Measurements from ENCODE around the gene TDO2. TPM values are rescaled to one million over a fixed set of nuclear protein-coding genes. Genes with fewer than 3 reads are reported as not detected.

TDO2 gene
- total RNA-seq, 2 donors from 2014 or later, result not detected

DNA sequence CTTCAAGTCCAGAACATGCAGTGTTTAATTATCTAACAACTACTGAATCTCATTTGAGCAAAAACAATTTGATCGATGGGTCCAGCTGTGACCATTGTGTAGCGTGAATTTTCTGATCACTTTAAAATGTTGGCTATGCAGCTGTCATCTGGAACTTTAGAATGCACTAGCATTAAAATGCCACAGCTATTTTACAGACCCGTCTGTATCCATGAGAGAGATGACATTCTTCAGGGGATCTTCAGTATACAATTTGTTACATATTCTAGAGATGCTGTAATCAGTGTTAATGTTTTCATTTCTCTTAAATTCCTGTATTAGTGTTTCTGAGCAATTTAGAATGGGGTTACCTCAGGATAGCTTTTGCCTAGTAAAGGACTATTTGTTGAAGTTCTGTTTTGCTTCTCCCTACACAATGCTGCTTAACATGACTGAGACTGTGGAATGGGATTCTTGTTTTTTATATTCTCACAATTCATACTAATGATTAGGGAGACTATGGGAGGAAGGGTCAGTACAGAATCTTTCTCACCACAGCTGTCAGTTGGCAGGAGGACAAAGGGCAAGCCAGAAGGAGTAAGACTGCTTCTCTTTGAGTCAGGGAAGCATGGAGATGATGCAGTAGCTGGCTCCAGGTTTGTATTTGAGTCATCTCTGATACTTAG lies 63.4 kb downstream of the TDO2 start:
- H3K4me1 Mint-ChIP-seq, result peaks cover 3% of the 10 kb centered on the region
- Histone ChIP-seq H3K4me3 (ENCODE audit: low read length) (no peak overlapping the region), H3K4me1 (ENCODE audit: control insufficient read depth, insufficient read depth, low read length) (no peaks in the 10 kb centered on the region), H3K27ac (ENCODE audit: low read depth, low read length) (peak overlapping the region; percentile 74), H3K27me3 (ENCODE audit: control insufficient read depth, insufficient read depth, low read length, poor library complexity, severe bottlenecking) (no peaks in the 10 kb centered on the region), H3K36me3 (ENCODE audit: control insufficient read depth, insufficient read depth, low read length) (no peaks in the 10 kb centered on the region), H3K9me3 (ENCODE audit: control insufficient read depth, low read length) (no peaks in the 10 kb centered on the region), H3K9ac (ENCODE audit: extremely low read depth, low read length, poor library complexity, severe bottlenecking) (no peak overlapping the region)
- no peak for DNase-seq
- 84 to 87% methylated on average over 3 of the region's 3 CpGs for WGBS, 2 experiments (ENCODE audit: insufficient coverage in 1 of 2, insufficient read length in 1 of 2)
- no peak overlapping the region for H3K27ac Mint-ChIP-seq
- no peaks in the 10 kb centered on the region for H3K36me3 Mint-ChIP-seq (ENCODE audit: low read depth)
- TF ChIP-seq, protein P1, sequence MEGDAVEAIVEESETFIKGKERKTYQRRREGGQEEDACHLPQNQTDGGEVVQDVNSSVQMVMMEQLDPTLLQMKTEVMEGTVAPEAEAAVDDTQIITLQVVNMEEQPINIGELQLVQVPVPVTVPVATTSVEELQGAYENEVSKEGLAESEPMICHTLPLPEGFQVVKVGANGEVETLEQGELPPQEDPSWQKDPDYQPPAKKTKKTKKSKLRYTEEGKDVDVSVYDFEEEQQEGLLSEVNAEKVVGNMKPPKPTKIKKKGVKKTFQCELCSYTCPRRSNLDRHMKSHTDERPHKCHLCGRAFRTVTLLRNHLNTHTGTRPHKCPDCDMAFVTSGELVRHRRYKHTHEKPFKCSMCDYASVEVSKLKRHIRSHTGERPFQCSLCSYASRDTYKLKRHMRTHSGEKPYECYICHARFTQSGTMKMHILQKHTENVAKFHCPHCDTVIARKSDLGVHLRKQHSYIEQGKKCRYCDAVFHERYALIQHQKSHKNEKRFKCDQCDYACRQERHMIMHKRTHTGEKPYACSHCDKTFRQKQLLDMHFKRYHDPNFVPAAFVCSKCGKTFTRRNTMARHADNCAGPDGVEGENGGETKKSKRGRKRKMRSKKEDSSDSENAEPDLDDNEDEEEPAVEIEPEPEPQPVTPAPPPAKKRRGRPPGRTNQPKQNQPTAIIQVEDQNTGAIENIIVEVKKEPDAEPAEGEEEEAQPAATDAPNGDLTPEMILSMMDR (conservative IDR thresholded peaks at IDR 0.05), result no peak
- peaks cover 6% of the 10 kb centered on the region for H3K9me3 Mint-ChIP-seq
- no peak overlapping the region for H3K4me3 Mint-ChIP-seq
- no peaks in the 10 kb centered on the region for H3K27me3 Mint-ChIP-seq (ENCODE audit: insufficient read depth)

Other genes with a start within 250 kb of the TDO2 start
- 1 to 10 TPM in 1 of 2 donors, under 1 TPM in 1; 0.58 to 1.1 TPM for gene GUCY1A1, start 236.8 kb upstream of the TDO2 start, total RNA-seq
- 1 to 10 TPM; 1.8 to 3.4 TPM for gene GUCY1B1, start 144.7 kb upstream of the TDO2 start, total RNA-seq
- gene ASIC5, start 37.4 kb upstream of the TDO2 start, total RNA-seq, result not detected
- gene CTSO, start 50.2 kb downstream of the TDO2 start, total RNA-seq, result 1 to 10 TPM; 4.2 to 5.4 TPM